Measurements from ENCODE around the gene CYP4F3.
"Not testable (repeated sequence)": the region's sequence is repeated elsewhere in the genome, so short reads cannot be mapped to it uniquely, and the experiment has no call there.

Gene CYP4F3

GRCh38 chr19:15640294-15640903, at the start of gene CYP4F3:
Gene CYP4F3, plus strand, starts transcription at chr19:15640897. Its CDS starts 519 bp downstream, at chr19:15641416.
- DNase-seq (ENCODE audit: low spot score) = no peak

- no peak for DNase-seq (ENCODE audit: low spot score)
These were observed 48.9 kb upstream of the CYP4F3 start for GRCh38 chr19:15591796-15592195.

- DNase-seq (ENCODE audit: low spot score) = not testable (repeated sequence)
These were observed 48.2 kb upstream of the CYP4F3 start for GRCh38 chr19:15592506-15592905.

- not testable (repeated sequence) for DNase-seq (ENCODE audit: low spot score)
These were observed 46.9 kb upstream of the CYP4F3 start for GRCh38 chr19:15593766-15594165.

- DNase-seq (ENCODE audit: low spot score) = no peak
These were observed 45.6 kb upstream of the CYP4F3 start for GRCh38 chr19:15595069-15595468.

GRCh38 chr19:15607978-15608925, 32.4 kb upstream of the CYP4F3 start:
- not testable (repeated sequence) for DNase-seq (ENCODE audit: low spot score)

- DNase-seq (ENCODE audit: low spot score) = no peak
These were observed 31.4 kb upstream of the CYP4F3 start for GRCh38 chr19:15609261-15609660.

GRCh38 chr19:15612342-15612741, 28.4 kb upstream of the CYP4F3 start:
- DNase-seq (ENCODE audit: low spot score) = no peak

- DNase-seq (ENCODE audit: low spot score) = no peak
These were observed 27.4 kb upstream of the CYP4F3 start for GRCh38 chr19:15613338-15613737.

- no peak for DNase-seq (ENCODE audit: low spot score)
These were observed 26.0 kb upstream of the CYP4F3 start, which contains the start of gene CYP4F8 for GRCh38 chr19:15614507-15615379. Gene CYP4F8, plus strand, starts transcription at chr19:15615218. Its CDS starts 399 bp downstream, at chr19:15615617.

GRCh38 chr19:15615526-15615925, 25.2 kb upstream of the CYP4F3 start:
- DNase-seq (ENCODE audit: low spot score) = no peak

- DNase-seq (ENCODE audit: low spot score) = no peak
These were observed 24.5 kb upstream of the CYP4F3 start for GRCh38 chr19:15616183-15616582.

- no peak for DNase-seq (ENCODE audit: low spot score)
These were observed 23.9 kb upstream of the CYP4F3 start for GRCh38 chr19:15616627-15617270.

GRCh38 chr19:15618321-15618720, 22.4 kb upstream of the CYP4F3 start:
- DNase-seq (ENCODE audit: low spot score) = no peak

GRCh38 chr19:15621801-15622200, 18.9 kb upstream of the CYP4F3 start:
- DNase-seq (ENCODE audit: low spot score) = no peak

GRCh38 chr19:15622991-15623390, 17.7 kb upstream of the CYP4F3 start:
- no peak for DNase-seq (ENCODE audit: low spot score)

- no peak for DNase-seq (ENCODE audit: low spot score)
These were observed 16.9 kb upstream of the CYP4F3 start for GRCh38 chr19:15623711-15624318.

GRCh38 chr19:15628236-15629002, 12.3 kb upstream of the CYP4F3 start:
- DNase-seq (ENCODE audit: low spot score) = no peak

- peak; percentile 91 for DNase-seq (ENCODE audit: low spot score)
These were observed 11.5 kb upstream of the CYP4F3 start for GRCh38 chr19:15629003-15629880.

Measured in GM03348 (cell line).